A549 (cell line): ENCODE measurements around the gene MTFMT. TPM values are rescaled to one million over a fixed set of nuclear protein-coding genes. Genes with fewer than 3 reads are reported as not detected.

Experiments
- ATAC-seq, 2 experiments: fragments of 200-7000 bp in 1 of 2; fragments of >200 bp in 1 of 2; cut with Nextera tagmentation in 1 of 2; cut with Tn5 transposase in 1 of 2; 3 replicates each; pipeline versions ENCODE4 v1.8.0 to v1.9.1; 2018 to 2020; ENCODE audit warnings: mild to moderate bottlenecking in 1 of 2, moderate library complexity in 1 of 2
- CTCF ChIA-PET: fragments of 300-600 bp; sonication (Branson Sonifier 250); formaldehyde crosslinking; extraction: SDS; loops from one replicate; lab custom pipeline; 2021; ENCODE audit warnings: antibody characterized with exemption, inconsistent platforms; lab: Yijun Ruan, JAX
- POLR2A ChIA-PET: fragments of 350-600 bp; formaldehyde crosslinking; extraction: SDS; loops from one replicate; lab custom pipeline; 2021; ENCODE audit warnings: antibody characterized with exemption, inconsistent platforms; lab: Yijun Ruan, JAX
- DNase-seq, 2 experiments: peaks; one replicate each; pipeline versions ENCODE4 v3.0.0 to v3.0.0-alpha.2; 2011 to 2016; ENCODE audit warnings: low read depth in 1 of 2, low spot score in 1 of 2
- FAIRE-seq: peaks from 2 replicates; lab custom pipeline; 2011; peaks lifted over from hg19 to GRCh38; lab: Jason Lieb, UNC
- H3K27ac ChIP-seq, 2 experiments: fragments of >200 bp; sonication (Bioruptor Twin); formaldehyde crosslinking; 3 replicates each; pipeline ENCODE4 v1.5.1; 2016 to 2017
- H3K4me1 ChIP-seq: fragments of >200 bp; sonication (Bioruptor Twin); formaldehyde crosslinking; 3 replicates; pipeline ENCODE4 v1.6.1; 2016
- H3K4me2 ChIP-seq: fragments of >200 bp; sonication (Bioruptor Twin); formaldehyde crosslinking; 3 replicates; pipeline ENCODE4 v1.6.1; 2016
- H3K4me3 ChIP-seq: fragments of >200 bp; sonication (Bioruptor Twin); formaldehyde crosslinking; 3 replicates; pipeline ENCODE4 v1.5.1; 2016
- H3K9me3 ChIP-seq: fragments of >200 bp; sonication (Bioruptor Twin); formaldehyde crosslinking; 3 replicates; pipeline ENCODE4 v1.6.1; 2016
- CBX8 ChIP-seq: fragments of 200-600 bp; sonication (generic); IDR thresholded peaks from 2 replicates; pipeline ENCODE4 v1.6.1; 2016
- CHD2 ChIP-seq: fragments of 150-350 bp; IDR thresholded peaks from 2 replicates; pipeline ENCODE4 v1.6.1; 2014; ENCODE audit warnings: low read length; ENCODE audit not compliant: partially characterized antibody
- ESRRA ChIP-seq: fragments of 150-350 bp; IDR thresholded peaks from 2 replicates; pipeline ENCODE4 v1.6.1; 2014; ENCODE audit warnings: mild to moderate bottlenecking, low read length, borderline replicate concordance
- HOXB13 ChIP-seq: fragments of 250-450 bp; sonication (Bioruptor Pico); IDR thresholded peaks from 2 replicates; pipeline ENCODE4 v1.5.0; 2020; ENCODE audit warnings: low read depth, mild to moderate bottlenecking, moderate library complexity
- JUN ChIP-seq, 2 experiments: fragments of >200 bp; sonication (Bioruptor Twin); formaldehyde crosslinking; IDR thresholded peaks; 2 replicates in 1 of 2; 3 replicates in 1 of 2; pipeline ENCODE4 v1.6.1; 2016 to 2017
- KDM5A ChIP-seq: fragments of 200-600 bp; sonication (generic); IDR thresholded peaks from 2 replicates; pipeline ENCODE4 v1.6.1; 2016; ENCODE audit warnings: antibody characterized with exemption, mild to moderate bottlenecking
- MYC ChIP-seq: IDR thresholded peaks from 2 replicates; pipeline ENCODE4 v1.6.1; 2012; ENCODE audit warnings: mild to moderate bottlenecking, inconsistent platforms, low read length, improper control_type of control experiment, borderline replicate concordance
- PHF8 ChIP-seq: fragments of 200-600 bp; sonication (generic); IDR thresholded peaks from 2 replicates; pipeline ENCODE4 v1.6.1; 2016; ENCODE audit warnings: low read depth, mild to moderate bottlenecking, antibody characterized with exemption, moderate library complexity, borderline replicate concordance
- POLR2A ChIP-seq: IDR thresholded peaks from 2 replicates; pipeline ENCODE4 v1.6.1; 2012; ENCODE audit warnings: mild to moderate bottlenecking, low read length
- RAD21 ChIP-seq, 2 experiments: fragments of >200 bp in 1 of 2; sonication (Bioruptor Twin) in 1 of 2; formaldehyde crosslinking in 1 of 2; IDR thresholded peaks in 1 of 2; conservative IDR thresholded peaks in 1 of 2; 2 replicates in 1 of 2; 3 replicates in 1 of 2; pipeline ENCODE4 v1.6.1; 2012 to 2018; ENCODE audit warnings: inconsistent platforms in 1 of 2
- RNF2 ChIP-seq: fragments of 200-600 bp; sonication (generic); IDR thresholded peaks from 2 replicates; pipeline ENCODE4 v1.6.1; 2016; ENCODE audit warnings: low read depth, mild to moderate bottlenecking, antibody characterized with exemption, moderate library complexity, borderline replicate concordance
- SMC3 ChIP-seq: fragments of >200 bp; sonication (Bioruptor Twin); formaldehyde crosslinking; IDR thresholded peaks from 3 replicates; pipeline ENCODE4 v1.6.1; 2018; ENCODE audit warnings: inconsistent platforms
- TP53 ChIP-seq: fragments of 250-450 bp; sonication (Bioruptor Pico); IDR thresholded peaks from 2 replicates; pipeline ENCODE4 v1.5.0; 2021; ENCODE audit warnings: mild to moderate bottlenecking, moderate library complexity
- ZNF302 ChIP-seq: fragments of 250-450 bp; sonication (Bioruptor Pico); IDR thresholded peaks from 2 replicates; pipeline ENCODE4 v1.9.0; 2021; ENCODE audit warnings: inconsistent platforms, mild to moderate bottlenecking, moderate library complexity
- WGBS: methylation state at CpG from one replicate; pipeline ENCODE4 v1.1.6; 2017; ENCODE audit errors: missing lambda C conversion rate; 5-methylcytosine and 5-hydroxymethylcytosine counted together
- polyA plus RNA-seq, 4 experiments: library from polyadenylated mRNA; depleted of rRNA in 3 of 4; stranded (reverse); fragments of >200 nt; fragmentation: RNase III in 1 of 4; extraction: RNeasy Plus Mini Kit Qiagen cat#74134 plus additional on column Dnase treatment in 1 of 4; gene quantifications; 2 replicates in 3 of 4; 3 replicates in 1 of 4; pipeline ENCODE4 v1.2.3, GENCODE V29; 2011 to 2017
- TF ChIP-seq, protein P1 (sequence below): fragments of 150-350 bp; IDR thresholded peaks from 2 replicates; pipeline ENCODE4 v1.6.1; 2014; ENCODE audit warnings: low read depth, mild to moderate bottlenecking, low read length
- TF ChIP-seq, protein P2 (sequence below): IDR thresholded peaks from 2 replicates; pipeline ENCODE4 v1.6.1; 2012
- TF ChIP-seq, protein P3 (sequence below): fragments of >200 bp; sonication (Bioruptor Twin); formaldehyde crosslinking; IDR thresholded peaks from 3 replicates; pipeline ENCODE4 v1.5.1; 2016
- TF ChIP-seq, protein P4 (sequence below): fragments of >200 bp; sonication (Bioruptor Twin); formaldehyde crosslinking; IDR thresholded peaks from 2 replicates; pipeline ENCODE4 v1.6.1; 2016
- TF ChIP-seq, protein P5 (sequence below): fragments of 250-450 bp; sonication (Bioruptor Pico); IDR thresholded peaks from 2 replicates; pipeline ENCODE4 v1.5.0; 2020; ENCODE audit warnings: low read depth, mild to moderate bottlenecking, moderate library complexity
- TF ChIP-seq, protein P6 (sequence below): fragments of 250-450 bp; sonication (Bioruptor Pico); IDR thresholded peaks from 2 replicates; pipeline ENCODE4 v1.5.0; 2021; ENCODE audit warnings: mild to moderate bottlenecking, moderate library complexity, borderline replicate concordance
- TF ChIP-seq, protein P7 (sequence below): fragments of 450-650 bp; IDR thresholded peaks from 2 replicates; pipeline ENCODE4 v1.6.1; 2014; ENCODE audit warnings: antibody characterized with exemption

The MTFMT gene
- polyA plus RNA-seq, 2 of the 4 experiments (the other 2 are of a cell fraction), result 21.4 to 23.4 TPM

DNA sequence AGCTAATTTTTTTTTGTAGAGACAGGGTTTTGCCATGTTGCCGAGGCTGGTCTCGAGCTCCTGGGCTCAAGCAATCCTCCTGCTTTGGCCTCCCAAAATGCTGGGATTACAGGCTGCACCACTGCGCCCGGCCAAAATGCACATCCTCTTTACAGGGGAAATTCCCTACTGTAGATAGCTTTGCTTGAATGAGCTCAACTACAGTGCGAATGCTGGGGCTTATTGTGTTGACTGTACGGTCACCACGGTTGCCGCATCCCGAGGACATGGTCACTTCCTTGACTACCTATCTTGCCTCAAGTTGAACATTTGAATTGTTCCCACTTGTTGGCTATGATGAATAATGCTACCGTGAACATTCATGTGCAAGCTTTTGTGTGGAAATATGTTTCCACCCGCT, 5.3 kb upstream of the MTFMT start:
- ATAC-seq (no peak), DNase-seq (no peak), FAIRE-seq (no peak)
- TF ChIP-seq, protein P1, sequence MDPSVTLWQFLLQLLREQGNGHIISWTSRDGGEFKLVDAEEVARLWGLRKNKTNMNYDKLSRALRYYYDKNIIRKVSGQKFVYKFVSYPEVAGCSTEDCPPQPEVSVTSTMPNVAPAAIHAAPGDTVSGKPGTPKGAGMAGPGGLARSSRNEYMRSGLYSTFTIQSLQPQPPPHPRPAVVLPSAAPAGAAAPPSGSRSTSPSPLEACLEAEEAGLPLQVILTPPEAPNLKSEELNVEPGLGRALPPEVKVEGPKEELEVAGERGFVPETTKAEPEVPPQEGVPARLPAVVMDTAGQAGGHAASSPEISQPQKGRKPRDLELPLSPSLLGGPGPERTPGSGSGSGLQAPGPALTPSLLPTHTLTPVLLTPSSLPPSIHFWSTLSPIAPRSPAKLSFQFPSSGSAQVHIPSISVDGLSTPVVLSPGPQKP, result no peak
- TF ChIP-seq POLR2A (no peak), TP53 (no peak), CBX8 (no peak), SMC3 (no peak), ZNF302 (no peak), RNF2 (no peak), JUN (IDR thresholded peaks at IDR 0.05) (no peak), RAD21 (conservative IDR thresholded peaks at IDR 0.05 in 1 of 2, IDR thresholded peaks at IDR 0.05 in 1 of 2) (no peak), ESRRA (no peak), KDM5A (no peak), HOXB13 (CRISPR knock-in tag) (no peak)
- TF ChIP-seq, protein P2, sequence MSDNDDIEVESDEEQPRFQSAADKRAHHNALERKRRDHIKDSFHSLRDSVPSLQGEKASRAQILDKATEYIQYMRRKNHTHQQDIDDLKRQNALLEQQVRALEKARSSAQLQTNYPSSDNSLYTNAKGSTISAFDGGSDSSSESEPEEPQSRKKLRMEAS, result no peak
- TF ChIP-seq, protein P3, sequence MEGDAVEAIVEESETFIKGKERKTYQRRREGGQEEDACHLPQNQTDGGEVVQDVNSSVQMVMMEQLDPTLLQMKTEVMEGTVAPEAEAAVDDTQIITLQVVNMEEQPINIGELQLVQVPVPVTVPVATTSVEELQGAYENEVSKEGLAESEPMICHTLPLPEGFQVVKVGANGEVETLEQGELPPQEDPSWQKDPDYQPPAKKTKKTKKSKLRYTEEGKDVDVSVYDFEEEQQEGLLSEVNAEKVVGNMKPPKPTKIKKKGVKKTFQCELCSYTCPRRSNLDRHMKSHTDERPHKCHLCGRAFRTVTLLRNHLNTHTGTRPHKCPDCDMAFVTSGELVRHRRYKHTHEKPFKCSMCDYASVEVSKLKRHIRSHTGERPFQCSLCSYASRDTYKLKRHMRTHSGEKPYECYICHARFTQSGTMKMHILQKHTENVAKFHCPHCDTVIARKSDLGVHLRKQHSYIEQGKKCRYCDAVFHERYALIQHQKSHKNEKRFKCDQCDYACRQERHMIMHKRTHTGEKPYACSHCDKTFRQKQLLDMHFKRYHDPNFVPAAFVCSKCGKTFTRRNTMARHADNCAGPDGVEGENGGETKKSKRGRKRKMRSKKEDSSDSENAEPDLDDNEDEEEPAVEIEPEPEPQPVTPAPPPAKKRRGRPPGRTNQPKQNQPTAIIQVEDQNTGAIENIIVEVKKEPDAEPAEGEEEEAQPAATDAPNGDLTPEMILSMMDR, result no peak
- TF ChIP-seq, protein P4, sequence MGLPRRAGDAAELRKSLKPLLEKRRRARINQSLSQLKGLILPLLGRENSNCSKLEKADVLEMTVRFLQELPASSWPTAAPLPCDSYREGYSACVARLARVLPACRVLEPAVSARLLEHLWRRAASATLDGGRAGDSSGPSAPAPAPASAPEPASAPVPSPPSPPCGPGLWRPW, result no peak
- TF ChIP-seq, protein P5, sequence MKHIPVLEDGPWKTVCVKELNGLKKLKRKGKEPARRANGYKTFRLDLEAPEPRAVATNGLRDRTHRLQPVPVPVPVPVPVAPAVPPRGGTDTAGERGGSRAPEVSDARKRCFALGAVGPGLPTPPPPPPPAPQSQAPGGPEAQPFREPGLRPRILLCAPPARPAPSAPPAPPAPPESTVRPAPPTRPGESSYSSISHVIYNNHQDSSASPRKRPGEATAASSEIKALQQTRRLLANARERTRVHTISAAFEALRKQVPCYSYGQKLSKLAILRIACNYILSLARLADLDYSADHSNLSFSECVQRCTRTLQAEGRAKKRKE (CRISPR knock-in tag), result no peak
- TF ChIP-seq, protein P6, sequence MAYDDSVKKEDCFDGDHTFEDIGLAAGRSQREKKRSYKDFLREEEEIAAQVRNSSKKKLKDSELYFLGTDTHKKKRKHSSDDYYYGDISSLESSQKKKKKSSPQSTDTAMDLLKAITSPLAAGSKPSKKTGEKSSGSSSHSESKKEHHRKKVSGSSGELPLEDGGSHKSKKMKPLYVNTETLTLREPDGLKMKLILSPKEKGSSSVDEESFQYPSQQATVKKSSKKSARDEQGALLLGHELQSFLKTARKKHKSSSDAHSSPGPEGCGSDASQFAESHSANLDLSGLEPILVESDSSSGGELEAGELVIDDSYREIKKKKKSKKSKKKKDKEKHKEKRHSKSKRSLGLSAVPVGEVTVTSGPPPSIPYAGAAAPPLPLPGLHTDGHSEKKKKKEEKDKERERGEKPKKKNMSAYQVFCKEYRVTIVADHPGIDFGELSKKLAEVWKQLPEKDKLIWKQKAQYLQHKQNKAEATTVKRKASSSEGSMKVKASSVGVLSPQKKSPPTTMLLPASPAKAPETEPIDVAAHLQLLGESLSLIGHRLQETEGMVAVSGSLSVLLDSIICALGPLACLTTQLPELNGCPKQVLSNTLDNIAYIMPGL (CRISPR knock-in tag), result no peak
- ChIA-PET POLR2A (no interaction called here), CTCF (interaction anchor here (0.8 to 8.0 kb wide), 26 partner anchors 8 to 307 kb away, joined by 3 to 254 read pairs (median 6); partner anchors contain the start of genes KBTBD13, RASL12 and SLC51B)
- no peak overlapping the region for H3K4me2 ChIP-seq
- no peaks in the 10 kb centered on the region for H3K9me3 ChIP-seq
- peaks cover 21% of the 10 kb centered on the region for H3K4me1 ChIP-seq
- no peak overlapping the region for H3K27ac ChIP-seq
- WGBS, result 87% methylated on average over 11 of the region's 11 CpGs
- H3K4me3 ChIP-seq, result no peak overlapping the region

DNA sequence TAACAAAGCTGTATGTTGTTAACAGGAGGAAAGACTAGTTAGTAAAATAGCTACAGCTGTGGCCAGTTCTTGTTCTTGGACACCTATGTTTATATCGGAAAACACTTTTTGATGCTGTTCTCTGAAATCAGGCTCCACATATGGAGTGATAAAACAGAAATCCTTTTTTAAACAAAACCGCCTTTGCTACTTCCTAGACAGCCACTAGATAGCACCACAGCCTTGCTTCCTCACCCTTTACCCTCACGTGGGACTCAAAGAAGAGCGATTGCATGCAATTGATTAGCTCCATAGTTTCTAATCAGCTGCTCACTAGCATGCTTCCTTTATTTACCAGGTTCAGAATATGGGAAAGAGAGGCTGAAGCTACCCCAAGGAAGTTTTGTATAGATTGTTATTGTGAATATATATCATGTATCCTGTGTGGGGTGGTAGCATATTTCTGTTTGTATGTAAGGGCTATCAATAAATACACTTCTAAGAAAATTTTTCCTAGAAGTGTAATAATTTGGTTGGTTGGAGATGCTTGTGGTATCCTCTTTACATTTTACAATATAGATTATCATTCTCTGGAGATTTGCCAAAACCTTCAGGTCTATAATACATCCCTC, 4.3 kb upstream of the MTFMT start:
- CTCF ChIA-PET, result interaction anchor here (0.6 to 8.0 kb wide), 45 partner anchors 9 to 376 kb away, joined by 3 to 254 read pairs (median 4); partner anchors contain the start of genes CLPX, KBTBD13, RASL12 and SLC51B
- H3K9me3 ChIP-seq, result no peaks in the 10 kb centered on the region
- no peak overlapping the region for H3K4me3 ChIP-seq
- TF ChIP-seq PHF8 (no peak), SMC3 (peak; percentile 39; the same call in 1 of the 3 replicates), RAD21 (conservative IDR thresholded peaks at IDR 0.05 in 1 of 2, IDR thresholded peaks at IDR 0.05 in 1 of 2) (peak; percentile 70 to 81), MYC (peak; percentile 64; the same call in 1 of the 2 replicates), CHD2 (no peak)
- TF ChIP-seq, protein P3, result peak; percentile 51
- TF ChIP-seq, protein P2, result 0 out of 2 replicates have a peak, but pooled peaks have one; percentile 18
- TF ChIP-seq, protein P7, sequence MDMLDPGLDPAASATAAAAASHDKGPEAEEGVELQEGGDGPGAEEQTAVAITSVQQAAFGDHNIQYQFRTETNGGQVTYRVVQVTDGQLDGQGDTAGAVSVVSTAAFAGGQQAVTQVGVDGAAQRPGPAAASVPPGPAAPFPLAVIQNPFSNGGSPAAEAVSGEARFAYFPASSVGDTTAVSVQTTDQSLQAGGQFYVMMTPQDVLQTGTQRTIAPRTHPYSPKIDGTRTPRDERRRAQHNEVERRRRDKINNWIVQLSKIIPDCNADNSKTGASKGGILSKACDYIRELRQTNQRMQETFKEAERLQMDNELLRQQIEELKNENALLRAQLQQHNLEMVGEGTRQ, result peak; percentile 55; the same call in 1 of the 2 replicates
- TF ChIP-seq, all 56 proteins: peak for 6
- POLR2A ChIA-PET, result interaction anchor here (0.8 kb wide), 2 partner anchors 152 to 264 kb away, joined by 3 to 5 read pairs; partner anchors contain the start of gene CLPX
- H3K4me2 ChIP-seq, result peak overlapping the region; percentile 59
- FAIRE-seq, result no peak
- ATAC-seq, result peak; percentile 62
- peak in 1 of 2 experiments; percentile 64 for DNase-seq
- 28% methylated on average over 4 of the region's 4 CpGs for WGBS
- H3K27ac ChIP-seq, result peak overlapping the region; percentile 26 to 56; a peak in 5 of 6 replicates
- H3K4me1 ChIP-seq, result peaks cover 21% of the 10 kb centered on the region
